DMS53 treated with DMSO at 0.1 percent for 48 hours (cell line): Measurements from ENCODE around the gene RAE1.
A peak's percentile ranks its signal among the peaks of the same experiment; 100 is the strongest.

Experiments
- DNase-seq: peaks from one replicate; lab custom pipeline; 2025; ENCODE audit not compliant: unreplicated experiment; lab: John Stamatoyannopoulos, UW

Gene RAE1

DNA sequence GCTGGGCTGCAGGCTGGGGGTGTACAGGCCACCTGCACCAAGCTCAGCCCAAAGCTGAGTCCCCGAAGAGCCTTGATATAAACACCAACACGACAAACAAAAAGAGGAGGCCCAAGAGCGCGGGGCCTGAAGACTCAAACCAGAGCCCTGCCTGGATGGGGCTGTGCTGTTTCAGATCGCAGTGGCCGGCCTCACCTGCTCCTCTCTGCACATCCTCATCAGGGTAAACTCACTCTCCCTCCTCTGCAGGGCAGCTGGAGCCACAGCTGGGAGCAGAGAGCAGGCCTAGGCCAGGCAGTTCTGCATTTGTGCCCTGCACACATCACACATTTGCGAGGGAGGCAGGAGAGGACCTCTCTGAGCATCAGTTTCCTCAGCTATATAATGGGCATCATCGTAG is 36.4 kb downstream of the RAE1 start:
- no peak for DNase-seq

DNA sequence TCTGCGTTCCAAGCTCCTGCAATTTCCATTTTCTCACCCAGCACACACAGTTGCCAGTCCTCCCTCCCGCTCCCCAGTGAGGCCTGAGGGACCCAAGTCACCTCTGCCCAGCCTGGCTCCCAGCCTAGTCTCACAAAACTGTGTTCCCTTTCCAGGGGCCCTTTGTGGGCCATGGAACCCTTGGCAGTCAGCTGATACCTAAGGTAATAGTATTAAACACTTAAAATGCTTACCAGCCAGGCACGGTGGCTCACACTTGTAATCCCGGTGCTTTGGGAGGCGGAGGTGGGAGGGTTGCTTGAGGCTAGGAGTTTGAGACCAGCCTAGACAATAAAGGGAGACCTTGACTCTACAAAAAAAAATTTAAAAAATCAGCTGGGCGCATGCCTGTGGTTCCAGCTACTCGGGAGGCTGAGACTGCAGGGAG is 36.9 kb downstream of the RAE1 start:
- DNase-seq = no peak

DNA sequence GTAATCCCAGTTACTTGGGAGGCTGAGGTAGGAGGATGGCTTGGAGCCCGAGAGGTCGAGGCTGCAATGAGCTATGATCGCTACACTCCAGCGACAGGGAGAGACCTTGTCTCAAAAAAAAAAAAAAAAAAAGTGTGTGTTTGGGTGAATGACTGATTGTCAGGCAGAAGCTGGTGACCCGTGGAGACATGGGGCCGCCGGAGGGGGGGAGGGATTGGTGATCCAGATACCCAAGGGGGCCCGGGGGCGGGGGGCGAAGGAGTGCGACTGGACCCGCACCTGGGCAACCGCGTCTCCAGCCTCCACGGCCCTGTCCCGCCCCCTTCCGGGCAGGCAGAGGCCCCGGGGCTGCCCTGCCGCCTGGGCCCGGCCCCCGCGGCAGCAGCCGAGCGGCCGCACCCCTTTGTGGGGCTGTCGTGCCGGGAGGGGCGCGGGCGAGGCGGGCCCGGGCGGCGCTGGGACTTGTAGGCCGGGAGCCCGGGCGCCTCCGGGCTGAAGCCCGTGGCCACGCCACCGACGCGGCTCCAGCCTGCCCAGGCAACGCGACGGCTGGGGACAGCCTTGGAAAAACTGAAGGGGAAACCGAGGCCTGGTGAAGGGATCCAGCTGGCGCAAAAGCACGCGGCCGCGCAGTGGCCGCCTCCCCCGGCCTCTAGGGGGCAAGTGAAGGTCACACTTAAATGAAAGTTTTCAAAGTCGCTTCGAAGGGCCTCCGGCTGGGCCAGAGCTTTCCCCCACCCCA is 38.1 kb downstream of the RAE1 start:
- DNase-seq = peak; percentile 64

DNA sequence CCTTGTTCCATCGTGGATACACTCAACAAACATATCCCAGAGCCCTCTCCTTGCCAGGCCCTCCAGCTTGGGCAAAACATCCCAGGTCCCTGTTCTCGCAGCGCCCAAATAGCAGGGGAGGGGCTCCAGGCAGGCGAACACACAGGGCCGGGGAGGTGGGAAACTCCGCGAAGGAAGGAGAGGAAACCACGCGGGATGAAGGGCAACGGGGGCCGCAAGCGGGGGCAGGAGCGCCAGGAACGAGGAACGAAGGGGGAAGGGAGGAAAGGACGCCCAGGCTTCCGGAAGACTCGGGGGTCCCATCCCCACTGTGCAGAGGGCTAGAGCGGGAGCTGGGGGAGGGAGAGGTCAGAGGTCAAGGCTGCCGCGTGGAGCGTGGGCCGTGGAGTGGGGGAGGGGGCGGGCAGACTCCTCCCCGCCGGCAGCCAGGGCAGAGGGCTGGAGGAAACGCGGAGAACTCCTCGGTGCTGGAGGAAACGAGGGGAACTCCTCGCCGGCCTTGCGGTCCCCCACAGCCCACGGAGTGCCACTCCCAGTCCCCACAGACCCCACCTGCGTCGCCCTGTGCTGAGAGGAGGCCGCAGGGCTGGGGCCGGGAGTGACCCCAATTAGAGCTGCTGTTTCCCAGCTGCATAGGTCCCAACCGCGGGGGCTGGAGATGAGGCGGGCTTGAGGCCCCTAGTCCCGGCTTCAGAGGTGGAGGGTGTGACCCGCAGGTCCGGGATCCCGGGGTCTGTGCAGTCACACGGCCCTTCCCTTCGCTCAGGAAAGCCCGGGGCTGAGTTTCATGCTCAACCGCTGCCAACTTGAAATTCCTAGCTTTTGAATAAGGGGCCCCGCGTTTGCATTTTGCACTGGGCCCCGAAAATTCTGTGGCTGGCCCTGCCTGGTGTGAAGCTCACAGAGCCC is 38.9 kb downstream of the RAE1 start:
- DNase-seq = no peak

DNA sequence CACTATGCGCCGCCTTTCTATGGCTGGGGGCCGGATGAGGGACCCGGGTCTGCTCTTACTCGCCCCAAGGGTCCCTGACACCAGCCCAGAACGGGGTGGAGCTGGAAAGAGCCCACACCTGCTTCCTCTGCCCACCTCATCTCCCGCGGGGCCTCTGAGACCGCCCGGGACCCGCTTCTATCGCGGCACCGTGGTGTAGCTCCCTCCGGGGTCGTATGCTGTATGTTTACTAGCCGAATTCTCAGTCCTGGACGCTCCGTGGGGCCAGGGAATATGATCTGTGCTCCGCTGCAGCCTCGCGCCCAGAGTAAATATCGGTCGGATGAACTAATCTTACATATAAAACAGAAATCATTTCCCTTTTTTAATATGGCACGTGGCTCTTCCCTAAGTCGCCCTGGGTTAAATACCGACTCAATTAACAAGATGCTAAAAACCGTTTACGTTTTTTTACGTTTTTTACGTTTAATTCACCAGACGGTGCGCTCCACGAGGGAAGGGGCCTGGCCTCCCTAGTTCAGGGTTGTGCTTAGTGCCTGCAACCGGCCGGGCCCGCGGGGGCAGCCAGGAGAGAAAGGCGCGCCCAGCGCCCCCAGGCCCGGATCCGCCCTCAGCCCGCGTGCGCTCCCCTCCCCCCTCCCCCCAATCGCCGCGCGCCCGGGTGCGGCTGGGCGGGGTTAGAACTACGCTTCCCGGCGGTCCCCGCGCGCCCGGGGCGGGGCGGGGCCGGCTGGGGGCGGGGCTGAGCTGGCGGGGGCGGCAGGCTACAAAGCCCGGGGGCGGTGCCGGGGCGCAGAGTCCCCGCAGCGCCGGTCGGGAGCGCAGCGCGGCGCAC is 39.8 kb downstream of the RAE1 start, which contains the start of gene RBM38:
TSS of gene RBM38 (plus strand) at position 793 of the 835 bp plus-strand sequence. CDS start 186 bp downstream, outside the sequence.
- peak; percentile 62 for DNase-seq

DNA sequence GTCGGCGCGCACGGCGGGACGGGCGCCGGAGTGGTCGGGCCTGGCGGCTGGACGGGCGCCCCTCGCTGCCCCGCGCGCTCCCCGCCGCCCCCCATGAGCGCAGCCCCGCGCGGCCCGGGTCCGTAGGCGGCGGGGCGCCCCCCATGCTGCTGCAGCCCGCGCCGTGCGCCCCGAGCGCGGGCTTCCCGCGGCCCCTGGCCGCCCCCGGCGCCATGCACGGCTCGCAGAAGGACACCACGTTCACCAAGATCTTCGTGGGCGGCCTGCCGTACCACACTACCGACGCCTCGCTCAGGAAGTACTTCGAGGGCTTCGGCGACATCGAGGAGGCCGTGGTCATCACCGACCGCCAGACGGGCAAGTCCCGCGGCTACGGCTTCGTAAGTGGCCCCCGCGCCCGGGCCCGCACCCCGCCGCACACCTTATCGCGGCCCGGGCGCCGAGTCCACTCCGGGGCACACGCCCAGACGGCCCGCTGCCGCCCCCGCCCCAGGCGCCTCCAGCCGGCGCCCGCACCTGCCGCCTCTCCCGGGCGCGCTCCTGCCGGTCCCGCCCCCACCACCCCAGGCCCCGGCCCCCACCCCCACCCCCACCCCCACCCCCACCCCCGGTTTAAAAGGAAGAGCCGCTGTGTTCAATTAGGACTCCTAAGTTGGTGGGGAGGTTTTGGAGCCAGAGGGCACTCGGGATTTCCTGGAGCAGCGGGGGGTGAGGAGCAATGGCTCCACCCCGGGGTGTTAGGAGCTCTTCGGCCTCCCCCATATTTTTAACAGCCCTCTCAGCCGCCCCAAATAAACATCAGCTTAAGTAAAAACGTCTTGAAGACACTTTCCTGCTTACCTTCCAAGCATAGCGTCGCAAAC is 40.6 kb downstream of the RAE1 start:
- DNase-seq = no peak

DNA sequence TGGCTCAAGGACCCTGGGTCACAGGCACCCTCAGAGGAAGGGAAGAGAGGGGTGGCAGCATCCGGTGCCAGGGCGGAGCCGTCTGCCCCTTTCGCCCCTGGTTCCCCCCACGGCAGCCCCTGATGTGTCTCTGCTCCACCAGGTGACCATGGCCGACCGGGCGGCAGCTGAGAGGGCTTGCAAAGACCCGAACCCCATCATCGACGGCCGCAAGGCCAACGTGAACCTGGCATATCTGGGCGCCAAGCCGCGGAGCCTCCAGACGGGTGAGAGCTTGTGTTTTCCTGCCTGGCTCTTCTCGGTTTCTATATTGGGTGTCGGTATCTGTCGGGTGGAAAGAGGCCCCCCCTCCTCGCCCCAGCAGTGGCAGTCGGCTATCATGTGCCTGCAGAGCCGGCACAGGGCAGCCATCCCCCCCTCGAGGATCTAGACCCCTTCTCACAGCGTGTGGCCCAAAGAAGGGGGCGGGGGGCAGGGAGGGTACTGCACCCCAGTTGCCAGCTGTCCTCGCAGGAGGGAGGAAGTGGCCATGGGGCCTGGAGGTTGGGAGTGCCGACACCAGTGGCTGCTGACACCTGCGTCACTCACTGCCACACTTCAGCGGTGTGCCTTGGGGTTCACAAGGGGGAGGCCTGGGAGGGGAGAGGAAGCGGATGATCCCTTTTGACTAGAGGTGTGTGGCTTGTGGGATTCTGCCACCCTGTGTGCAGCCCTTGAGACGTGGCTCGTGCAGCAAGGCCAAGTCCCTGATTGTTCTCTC is 41.6 kb downstream of the RAE1 start:
- no peak for DNase-seq

DNA sequence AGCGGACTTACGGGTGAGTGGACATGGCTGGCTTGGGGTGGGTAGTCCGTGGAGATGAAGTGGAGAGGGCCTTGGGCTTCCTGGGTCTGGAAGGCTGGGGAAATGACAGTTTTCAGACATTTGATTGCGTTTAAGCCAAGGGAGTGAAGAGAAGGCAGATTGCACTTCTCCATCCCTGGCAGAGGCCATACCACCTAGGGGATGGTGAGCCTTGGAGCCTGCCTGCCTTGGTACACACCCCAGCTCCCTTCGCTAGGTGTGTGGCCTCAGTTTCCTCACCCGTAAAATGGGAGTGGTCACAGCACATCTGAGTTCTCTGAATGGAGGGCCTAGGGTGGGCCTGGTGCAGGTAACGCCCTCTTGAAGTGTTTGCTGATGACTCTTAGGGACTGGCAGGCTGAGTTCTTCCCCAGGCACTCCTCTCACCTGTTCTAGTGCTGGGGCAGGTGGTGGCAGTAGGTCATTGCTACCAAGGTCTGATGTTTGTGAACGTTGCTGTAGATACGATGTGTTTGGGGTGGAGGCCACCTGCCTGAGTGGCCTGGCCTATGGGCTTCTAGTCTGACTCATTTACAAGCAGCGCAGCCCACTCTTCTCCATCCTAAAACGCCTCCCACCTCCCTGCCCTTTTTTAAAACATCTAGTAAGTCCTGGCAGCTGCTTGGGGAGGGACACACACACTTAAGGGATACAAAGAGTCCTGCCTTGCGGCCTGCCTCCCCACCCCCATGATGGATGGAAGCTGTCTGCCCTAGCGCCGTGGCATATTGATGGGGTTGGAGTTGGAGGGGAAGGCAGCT is 42.5 kb downstream of the RAE1 start:
- no peak for DNase-seq

DNA sequence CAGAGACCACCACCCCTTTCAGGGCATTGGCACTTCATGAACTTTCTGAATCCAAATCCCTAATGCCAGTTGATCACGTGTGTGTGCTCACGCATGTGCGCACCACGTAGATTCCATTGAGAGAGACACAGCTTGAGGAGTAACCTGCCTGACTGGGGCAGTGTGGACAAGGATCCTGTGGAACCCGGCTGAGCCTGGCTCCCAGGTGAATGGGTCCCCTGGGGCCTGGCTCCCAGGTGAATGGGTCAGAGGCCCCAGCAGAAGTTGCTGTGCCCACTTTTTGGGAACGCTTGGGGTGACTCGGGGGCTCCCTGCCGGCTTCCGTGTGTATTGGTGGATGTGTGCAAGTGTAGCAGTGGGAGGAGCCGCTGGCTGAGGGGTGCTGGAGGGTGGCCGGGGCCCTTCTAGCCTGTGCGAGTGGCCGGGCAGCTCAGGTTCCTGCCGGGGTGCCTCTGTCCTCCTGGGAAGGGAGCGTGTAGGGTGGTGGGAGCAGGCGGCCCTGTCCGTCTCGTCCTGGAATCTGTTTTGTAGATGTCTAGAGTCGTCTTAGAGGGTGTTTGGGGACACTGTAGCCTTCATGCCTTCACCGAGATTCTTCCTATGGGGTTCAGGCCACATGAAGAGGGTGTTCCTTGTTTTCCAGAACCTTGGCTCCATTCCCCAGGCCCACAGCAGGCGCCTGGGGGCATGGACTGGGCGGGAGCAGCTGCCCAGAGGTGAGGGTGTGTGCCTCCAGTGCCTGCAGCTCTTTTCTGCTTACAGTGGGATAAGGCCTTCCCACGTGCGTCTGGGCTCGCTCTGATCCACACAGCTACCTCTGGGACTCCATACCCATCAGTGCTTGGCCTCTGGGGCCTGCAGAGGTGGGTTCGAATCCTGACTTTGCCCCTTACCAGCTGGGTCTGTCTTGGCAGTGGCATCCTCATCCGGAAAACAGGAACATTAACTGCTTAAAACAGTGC is 43.3 kb downstream of the RAE1 start:
- DNase-seq = no peak

DNA sequence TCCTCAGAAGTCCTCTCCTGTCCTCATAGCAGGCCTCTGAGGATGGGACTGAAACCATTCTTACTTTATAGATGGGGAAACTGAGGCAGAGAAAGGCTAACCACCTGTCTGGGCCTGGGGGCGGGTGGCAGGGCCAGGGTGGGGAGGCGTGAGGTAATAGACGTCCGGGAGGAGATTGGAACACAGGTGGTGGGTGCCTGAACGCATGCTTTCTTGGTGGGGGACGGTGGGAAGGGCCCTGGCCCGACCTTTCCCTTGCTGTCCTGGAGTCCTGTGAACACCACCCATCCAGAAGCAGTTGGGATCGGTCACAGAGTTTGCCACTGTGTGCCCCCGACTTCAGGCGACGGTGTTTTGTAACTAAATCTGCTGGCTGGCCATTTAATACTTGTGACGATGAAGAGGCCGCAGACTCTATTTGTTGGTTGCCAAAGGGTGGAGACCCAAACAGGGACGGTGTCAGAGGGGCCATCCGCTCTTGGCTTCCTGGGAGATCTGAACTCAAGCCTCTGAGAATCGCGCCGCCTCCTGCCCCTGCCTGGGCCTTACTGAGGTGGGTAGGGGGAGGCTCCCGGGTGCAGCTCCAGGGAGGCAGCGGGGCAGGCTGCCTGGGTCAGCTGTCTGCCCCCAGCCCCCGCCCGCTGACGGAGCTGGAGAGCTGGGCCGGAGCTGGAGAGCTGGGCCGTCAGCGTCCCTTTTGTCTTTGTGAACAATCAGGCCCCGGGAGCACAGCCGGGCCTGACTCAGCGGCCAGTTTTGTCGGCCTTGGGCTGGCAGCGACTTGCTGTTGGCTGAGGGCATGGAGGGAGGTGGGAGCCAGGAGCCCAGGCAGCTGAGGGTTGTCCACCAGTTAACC is 44.3 kb downstream of the RAE1 start:
- DNase-seq = no peak

DNA sequence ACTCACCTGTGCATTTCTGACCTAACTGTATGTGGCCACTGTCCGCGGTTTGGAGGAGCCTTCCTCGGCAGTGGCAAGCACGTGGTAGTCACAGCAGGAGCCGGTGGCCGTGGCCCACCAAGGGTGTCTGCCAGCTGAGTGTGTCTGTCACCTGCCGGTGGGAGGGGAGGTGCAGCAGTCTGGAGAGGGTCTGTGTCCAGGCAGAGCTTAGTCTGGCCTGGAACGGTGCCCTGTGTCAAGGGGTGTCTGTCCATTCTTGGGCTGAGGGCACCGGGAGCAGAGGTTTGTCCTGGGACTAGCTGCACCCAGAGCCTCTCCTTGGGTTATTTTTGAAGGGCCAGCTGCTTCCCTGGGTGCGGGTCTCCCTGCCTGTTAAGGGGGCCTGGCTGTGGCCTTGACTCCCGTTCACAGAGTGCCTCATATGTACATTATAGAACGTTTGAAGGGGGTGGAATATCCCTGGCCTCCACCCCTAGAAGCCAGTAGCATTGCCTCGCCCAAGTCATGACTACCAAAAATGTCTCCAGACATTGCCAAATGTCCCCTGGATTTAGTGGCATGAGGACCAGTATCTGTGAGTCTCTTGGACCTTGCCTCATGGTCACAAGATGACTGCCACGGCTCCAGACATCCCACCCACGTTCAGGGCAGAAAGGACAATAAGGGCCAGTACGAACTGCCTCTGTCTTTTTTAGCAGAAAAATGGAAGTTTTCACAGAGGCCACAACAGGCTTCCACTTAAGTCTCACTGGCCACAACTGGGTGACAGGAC is 45.3 kb downstream of the RAE1 start:
- DNase-seq = no peak

DNA sequence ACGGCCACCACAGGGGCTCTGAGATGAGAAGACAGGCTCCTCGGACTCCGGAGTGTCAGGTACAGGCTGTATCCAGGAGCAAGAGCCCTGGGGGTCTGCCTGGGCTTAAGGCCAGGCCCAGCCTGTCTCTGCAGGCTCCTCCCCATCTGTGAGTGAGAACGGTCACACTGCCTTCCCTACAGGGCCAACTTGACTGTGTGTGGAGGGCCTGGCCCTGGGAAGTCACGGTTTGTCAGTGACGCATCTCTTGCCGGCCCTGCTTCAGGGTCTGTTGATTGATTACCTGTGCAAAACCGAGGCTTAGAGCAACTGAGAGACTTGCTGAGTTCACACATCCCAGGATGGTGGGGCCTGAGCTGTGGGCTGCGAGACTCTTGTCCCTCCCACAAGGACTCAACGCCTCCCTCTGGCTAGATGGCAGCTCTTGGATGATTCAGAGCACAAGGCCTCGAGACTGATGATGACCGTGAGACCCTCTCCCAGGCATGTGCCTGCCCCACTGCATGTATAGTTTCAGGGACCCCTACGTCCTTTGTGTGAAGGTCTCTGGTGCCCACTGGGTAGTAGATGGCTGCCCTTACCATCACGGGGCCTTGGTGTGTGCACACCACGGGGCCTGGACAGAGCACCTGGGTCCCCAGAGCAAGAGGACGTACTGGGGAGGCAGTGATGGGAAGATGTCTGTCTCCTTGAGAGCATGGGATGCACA is 46.1 kb downstream of the RAE1 start:
- no peak for DNase-seq

DNA sequence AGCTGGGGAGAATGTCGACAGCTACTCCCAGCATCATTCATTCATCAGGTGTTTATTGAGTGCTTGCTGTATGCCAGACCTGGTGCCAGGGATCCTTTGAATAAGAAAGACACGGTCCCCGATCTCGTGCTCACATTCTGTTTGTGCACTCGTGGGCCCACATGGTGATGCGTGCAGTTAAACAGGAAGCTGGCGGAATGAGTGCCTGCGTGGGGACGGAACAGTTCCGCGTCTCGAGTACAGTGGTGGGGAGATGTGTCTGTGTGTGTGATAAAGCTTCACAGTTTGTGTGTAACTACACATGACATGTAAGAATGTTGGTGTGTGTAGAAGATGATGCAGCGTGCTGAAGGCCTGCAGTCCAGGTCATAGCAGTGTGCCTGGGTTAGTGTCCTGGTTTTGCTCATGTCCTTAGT is 46.6 kb downstream of the RAE1 start:
- DNase-seq = no peak

DNA sequence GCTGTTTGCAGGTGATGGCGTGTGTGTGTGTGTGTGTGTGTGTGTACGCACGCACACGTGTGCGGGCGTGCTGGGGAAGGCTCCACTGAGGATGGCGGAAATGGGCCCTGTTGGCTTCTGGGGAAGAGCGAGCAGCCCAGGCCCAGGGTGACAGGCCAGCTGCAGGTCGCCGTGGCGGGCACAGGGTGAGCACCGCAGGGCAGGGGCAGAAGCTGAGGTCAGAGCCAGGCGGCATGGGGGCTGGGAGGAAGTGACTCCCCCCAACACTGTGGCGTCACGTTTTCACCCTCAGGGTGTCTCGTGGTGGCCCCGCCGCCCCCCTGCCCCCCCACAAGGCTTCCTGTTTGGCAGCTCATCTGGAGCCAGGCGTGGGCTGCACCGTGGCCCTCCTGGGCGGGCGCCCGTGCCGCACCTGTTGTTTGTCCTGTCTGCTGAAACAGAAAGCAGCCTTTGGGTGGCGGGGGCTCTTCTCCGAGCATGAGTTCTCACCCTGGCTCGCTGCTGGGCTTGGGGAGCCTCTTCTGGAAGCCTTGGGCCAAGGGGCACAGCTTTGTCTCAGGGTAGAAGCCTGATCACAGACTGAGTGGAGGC is 47.3 kb downstream of the RAE1 start:
- DNase-seq = no peak
